Suprapubic skin (tissue), 4 donors: ENCODE measurements around the gene PARVG. TPM values are rescaled to one million over a fixed set of nuclear protein-coding genes. Genes with fewer than 3 reads are reported as not detected.

Experiments used
- DNase-seq, 2 donors: peaks; one replicate each; pipeline ENCODE4 v3.0.0-alpha.2; 2019; ENCODE audit warnings: low spot score in 2 of 2
- H3K27ac ChIP-seq: fragments of 200-600 bp; sonication (generic); one replicate; pipeline ENCODE4 v1.5.1; 2019
- H3K27me3 ChIP-seq: fragments of 200-600 bp; sonication (generic); one replicate; pipeline ENCODE4 v1.5.1; 2019
- H3K36me3 ChIP-seq: fragments of 200-600 bp; sonication (generic); one replicate; pipeline ENCODE4 v1.5.1; 2019
- H3K4me1 ChIP-seq: fragments of 200-600 bp; sonication (generic); one replicate; pipeline ENCODE4 v1.5.1; 2019
- H3K4me3 ChIP-seq: fragments of 200-600 bp; sonication (generic); one replicate; pipeline ENCODE4 v1.5.1; 2019; ENCODE audit warnings: mild to moderate bottlenecking
- H3K9me3 ChIP-seq: fragments of 200-600 bp; sonication (generic); one replicate; pipeline ENCODE4 v1.5.1; 2019
- CTCF ChIP-seq, 2 donors: fragments of 200-600 bp in 1 of 2; fragments of 450-650 bp in 1 of 2; sonication (generic) in 1 of 2; IDR thresholded peaks; one replicate each; pipeline ENCODE4 v1.5.1; 2016 to 2019; ENCODE audit warnings: antibody characterized with exemption in 2 of 2, mild to moderate bottlenecking in 1 of 2, moderate library complexity in 1 of 2
- EP300 ChIP-seq: sonication (generic); formaldehyde crosslinking; IDR thresholded peaks from one replicate; pipeline ENCODE4 v1.6.1; 2017; ENCODE audit warnings: antibody characterized with exemption
- POLR2A ChIP-seq, 2 donors: fragments of 450-650 bp; IDR thresholded peaks; one replicate each; pipeline ENCODE4 v1.6.1; 2017; ENCODE audit warnings: antibody characterized with exemption in 2 of 2, mild to moderate bottlenecking in 2 of 2, moderate library complexity in 2 of 2
- POLR2AphosphoS5 ChIP-seq, 3 donors: sonication (generic); formaldehyde crosslinking; IDR thresholded peaks; one replicate each; pipeline ENCODE4 v1.6.1; 2017; ENCODE audit warnings: antibody characterized with exemption in 3 of 3
- WGBS: methylation state at CpG from one replicate; pipeline ENCODE4 v1.1.5; 2018; 5-methylcytosine and 5-hydroxymethylcytosine counted together
- total RNA-seq, 4 donors: library from RNA; depleted of rRNA; stranded (reverse); fragments of >200 nt; gene quantifications; one replicate each; pipeline ENCODE4 v1.1.0, GENCODE V29; 2016

The PARVG gene
- total RNA-seq, 4 donors from 2014 or later = 1.6 to 17.1 (median 3.2) TPM

GRCh38 chr22:44203203-44203602 lies 22.5 kb downstream of the PARVG start:
- H3K4me1 ChIP-seq = no peaks in the 10 kb centered on the region
- WGBS = 83% methylated on average over 6 of the region's 6 CpGs
- TF ChIP-seq CTCF (IDR thresholded peaks at IDR 0.05) (no peak), POLR2AphosphoS5 (IDR thresholded peaks at IDR 0.05) (no peak)
- H3K27ac ChIP-seq = no peak overlapping the region
- no peaks in the 10 kb centered on the region for H3K36me3 ChIP-seq
- H3K4me3 ChIP-seq = no peak overlapping the region
- H3K9me3 ChIP-seq = no peaks in the 10 kb centered on the region
- H3K27me3 ChIP-seq = peaks cover 20% of the 10 kb centered on the region
- DNase-seq = peak in 1 of 2 donors; percentile 10

- DNase-seq = peak; percentile 40 to 45
- no peak overlapping the region for H3K4me3 ChIP-seq
- WGBS = 94% methylated on average over 9 of the region's 16 CpGs
- no peaks in the 10 kb centered on the region for H3K9me3 ChIP-seq
- H3K27me3 ChIP-seq = peaks cover 20% of the 10 kb centered on the region
- TF ChIP-seq EP300 (no peak), POLR2A (IDR thresholded peaks at IDR 0.05) (no peak), CTCF (IDR thresholded peaks at IDR 0.05) (no peak), POLR2AphosphoS5 (IDR thresholded peaks at IDR 0.05) (no peak)
- no peak overlapping the region for H3K27ac ChIP-seq
- no peaks in the 10 kb centered on the region for H3K4me1 ChIP-seq
- no peaks in the 10 kb centered on the region for H3K36me3 ChIP-seq
Observed at GRCh38 chr22:44204739-44205515, 24.2 kb downstream of the PARVG start.

GRCh38 chr22:44205516-44206329 lies 25.0 kb downstream of the PARVG start:
- Histone ChIP-seq H3K27me3 (peaks cover 20% of the 10 kb centered on the region), H3K27ac (no peak overlapping the region), H3K9me3 (no peaks in the 10 kb centered on the region), H3K4me3 (no peak overlapping the region), H3K4me1 (no peaks in the 10 kb centered on the region), H3K36me3 (no peaks in the 10 kb centered on the region)
- DNase-seq = peak; percentile 48 to 75
- TF ChIP-seq POLR2A (IDR thresholded peaks at IDR 0.05) (no peak), EP300 (no peak), POLR2AphosphoS5 (IDR thresholded peaks at IDR 0.05) (no peak), CTCF (IDR thresholded peaks at IDR 0.05) (no peak)
- WGBS = 95% methylated on average over 2 of the region's 16 CpGs

GRCh38 chr22:44206330-44206645 lies 25.6 kb downstream of the PARVG start:
- Histone ChIP-seq H3K36me3 (no peaks in the 10 kb centered on the region), H3K27me3 (peaks cover 16% of the 10 kb centered on the region), H3K9me3 (no peaks in the 10 kb centered on the region), H3K27ac (no peak overlapping the region), H3K4me3 (no peak overlapping the region), H3K4me1 (no peaks in the 10 kb centered on the region)
- 88% methylated on average over 9 of the region's 9 CpGs for WGBS
- peak in 1 of 2 donors; percentile 31 for DNase-seq
- TF ChIP-seq EP300 (no peak), CTCF (IDR thresholded peaks at IDR 0.05) (no peak), POLR2A (IDR thresholded peaks at IDR 0.05) (no peak), POLR2AphosphoS5 (IDR thresholded peaks at IDR 0.05) (no peak)

- no peaks in the 10 kb centered on the region for H3K9me3 ChIP-seq
- no peaks in the 10 kb centered on the region for H3K36me3 ChIP-seq
- H3K27me3 ChIP-seq = peaks cover 12% of the 10 kb centered on the region
- WGBS = 93% methylated on average over 8 of the region's 8 CpGs
- peak in 1 of 2 donors; percentile 36 for DNase-seq
- TF ChIP-seq EP300 (no peak), POLR2AphosphoS5 (IDR thresholded peaks at IDR 0.05) (no peak), CTCF (IDR thresholded peaks at IDR 0.05) (no peak), POLR2A (IDR thresholded peaks at IDR 0.05) (no peak)
- H3K4me1 ChIP-seq = no peaks in the 10 kb centered on the region
- no peak overlapping the region for H3K4me3 ChIP-seq
- H3K27ac ChIP-seq = no peak overlapping the region
Observed at GRCh38 chr22:44206696-44207095, 26.0 kb downstream of the PARVG start.
